Measurements from ENCODE around the gene U2SURP.

DNA sequence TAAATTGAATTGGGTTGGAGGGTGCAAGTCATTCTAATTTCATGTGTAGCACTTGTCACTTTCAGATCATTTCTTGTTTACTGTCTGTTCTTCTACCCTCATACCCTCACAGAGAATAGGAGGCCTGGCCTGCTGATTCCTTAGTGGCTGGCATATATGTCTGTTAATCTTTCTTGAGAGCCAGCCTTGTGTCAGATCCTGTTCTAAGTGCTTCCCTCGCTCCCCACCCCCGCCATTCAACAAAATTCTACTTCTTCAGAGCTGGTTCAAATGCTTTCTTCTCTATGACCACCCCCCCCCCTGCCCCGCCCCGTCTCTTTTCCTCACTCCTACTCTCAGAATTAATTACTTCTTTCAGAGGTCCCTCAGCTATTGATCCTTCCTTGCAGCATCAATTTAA is 1.5 kb upstream of the U2SURP start:
- TF ChIP-seq, protein P1, sequence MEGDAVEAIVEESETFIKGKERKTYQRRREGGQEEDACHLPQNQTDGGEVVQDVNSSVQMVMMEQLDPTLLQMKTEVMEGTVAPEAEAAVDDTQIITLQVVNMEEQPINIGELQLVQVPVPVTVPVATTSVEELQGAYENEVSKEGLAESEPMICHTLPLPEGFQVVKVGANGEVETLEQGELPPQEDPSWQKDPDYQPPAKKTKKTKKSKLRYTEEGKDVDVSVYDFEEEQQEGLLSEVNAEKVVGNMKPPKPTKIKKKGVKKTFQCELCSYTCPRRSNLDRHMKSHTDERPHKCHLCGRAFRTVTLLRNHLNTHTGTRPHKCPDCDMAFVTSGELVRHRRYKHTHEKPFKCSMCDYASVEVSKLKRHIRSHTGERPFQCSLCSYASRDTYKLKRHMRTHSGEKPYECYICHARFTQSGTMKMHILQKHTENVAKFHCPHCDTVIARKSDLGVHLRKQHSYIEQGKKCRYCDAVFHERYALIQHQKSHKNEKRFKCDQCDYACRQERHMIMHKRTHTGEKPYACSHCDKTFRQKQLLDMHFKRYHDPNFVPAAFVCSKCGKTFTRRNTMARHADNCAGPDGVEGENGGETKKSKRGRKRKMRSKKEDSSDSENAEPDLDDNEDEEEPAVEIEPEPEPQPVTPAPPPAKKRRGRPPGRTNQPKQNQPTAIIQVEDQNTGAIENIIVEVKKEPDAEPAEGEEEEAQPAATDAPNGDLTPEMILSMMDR (IDR thresholded peaks at IDR 0.05; ENCODE audit: low read depth, low read length, poor library complexity, severe bottlenecking) = no peak
- no peak for TF ChIP-seq EZH2phosphoT487 (IDR thresholded peaks at IDR 0.05; ENCODE audit: borderline replicate concordance, low read length)

Measured in DOHH2 (cell line).